ENCODE measurements around the gene SLC39A11. TPM values are rescaled to one million over a fixed set of nuclear protein-coding genes. Genes with fewer than 3 reads are reported as not detected.
"Not testable (repeated sequence)": the region's sequence is repeated elsewhere in the genome, so short reads cannot be mapped to it uniquely, and the experiment has no call there.

SLC39A11 gene
- polyA plus RNA-seq, 1 of the 3 experiments (the other 2 are of a cell fraction) = 23.5 TPM

GRCh38 chr17:73100363-73100762, 7.9 kb upstream of the SLC39A11 start:
- 77% methylated on average over 2 of the region's 2 CpGs for WGBS (ENCODE audit: low lambda C conversion rate)
- H3K27me3 ChIP-seq (ENCODE audit: insufficient read depth) = no peaks in the 10 kb centered on the region
- no peaks in the 10 kb centered on the region for H3K9me3 ChIP-seq
- H3K27ac ChIP-seq (ENCODE audit: low read depth in 2 of 2, low read length in 1 of 2) = no peak overlapping the region
- H3K4me2 ChIP-seq = no peak overlapping the region
- no peak overlapping the region for H3K9ac ChIP-seq
- no peaks in the 10 kb centered on the region for H3K36me3 ChIP-seq (replicated peaks in 1 of 2; ENCODE audit: control insufficient read depth in 1 of 2, insufficient read depth in 2 of 2, low read length in 1 of 2)
- no peak for DNase-seq
- H3K4me1 ChIP-seq (ENCODE audit: control insufficient read depth in 1 of 2, insufficient read depth in 2 of 2, low read depth in 1 of 2, low read length in 1 of 2) = no peaks in the 10 kb centered on the region
- H3K79me2 ChIP-seq (ENCODE audit: insufficient read depth) = no peaks in the 10 kb centered on the region
- H4K20me1 ChIP-seq (ENCODE audit: insufficient read depth) = no peaks in the 10 kb centered on the region
- TF ChIP-seq NFIC (IDR thresholded peaks at IDR 0.05; ENCODE audit: borderline replicate concordance) = no peak
- no peak overlapping the region for H3K4me3 ChIP-seq (ENCODE audit: low read depth in 2 of 2, low read length in 1 of 2)
- ChIA-PET POLR2A (no interaction called here), CTCF (interaction anchor here (1.0 kb wide), 1 partner anchor 18 kb away, joined by 3 read pairs; no protein-coding TSS in a partner anchor)
- H2AFZ ChIP-seq (ENCODE audit: low read depth) = no peak overlapping the region
- H3K9me2 ChIP-seq = no peaks in the 10 kb centered on the region
- H3F3A ChIP-seq (replicated peaks; ENCODE audit: insufficient read depth) = no peaks in the 10 kb centered on the region

DNA sequence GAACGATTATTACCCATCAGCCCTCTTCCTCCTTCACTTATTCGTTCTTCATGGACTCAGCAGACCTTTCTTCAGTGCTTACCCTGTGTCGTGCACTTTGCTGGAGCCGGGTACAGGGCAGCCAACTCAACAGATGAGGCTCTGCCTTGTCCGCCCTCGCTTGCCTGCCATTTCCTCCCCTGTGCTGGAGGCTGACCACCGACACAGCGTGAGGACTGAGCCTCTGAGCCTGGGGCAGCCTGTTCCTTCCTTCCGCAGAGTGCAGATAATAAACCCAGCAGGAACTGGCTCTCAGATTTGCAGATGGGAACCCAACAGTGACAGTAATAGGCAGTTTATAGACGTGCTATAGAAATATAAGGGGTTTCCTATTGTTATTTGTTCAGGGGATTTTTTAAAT, 7.0 kb upstream of the SLC39A11 start:
- Histone ChIP-seq H3K27me3 (ENCODE audit: insufficient read depth) (no peaks in the 10 kb centered on the region), H3K79me2 (ENCODE audit: insufficient read depth) (no peaks in the 10 kb centered on the region), H2AFZ (ENCODE audit: low read depth) (no peak overlapping the region), H3K27ac (ENCODE audit: low read depth in 2 of 2, low read length in 1 of 2) (no peak overlapping the region), H3K36me3 (replicated peaks in 1 of 2; ENCODE audit: control insufficient read depth in 1 of 2, insufficient read depth in 2 of 2, low read length in 1 of 2) (no peaks in the 10 kb centered on the region), H3K9me2 (no peaks in the 10 kb centered on the region), H3K4me2 (no peak overlapping the region), H3K4me1 (ENCODE audit: control insufficient read depth in 1 of 2, insufficient read depth in 2 of 2, low read depth in 1 of 2, low read length in 1 of 2) (no peaks in the 10 kb centered on the region), H3K9ac (no peak overlapping the region), H3F3A (replicated peaks; ENCODE audit: insufficient read depth) (no peaks in the 10 kb centered on the region), H3K9me3 (no peaks in the 10 kb centered on the region), H3K4me3 (ENCODE audit: low read depth in 2 of 2, low read length in 1 of 2) (no peak overlapping the region), H4K20me1 (ENCODE audit: insufficient read depth) (no peaks in the 10 kb centered on the region)
- TF ChIP-seq FOXJ3 (CRISPR knock-in tag; IDR thresholded peaks at IDR 0.05) = no peak
- TF ChIP-seq, protein P1, sequence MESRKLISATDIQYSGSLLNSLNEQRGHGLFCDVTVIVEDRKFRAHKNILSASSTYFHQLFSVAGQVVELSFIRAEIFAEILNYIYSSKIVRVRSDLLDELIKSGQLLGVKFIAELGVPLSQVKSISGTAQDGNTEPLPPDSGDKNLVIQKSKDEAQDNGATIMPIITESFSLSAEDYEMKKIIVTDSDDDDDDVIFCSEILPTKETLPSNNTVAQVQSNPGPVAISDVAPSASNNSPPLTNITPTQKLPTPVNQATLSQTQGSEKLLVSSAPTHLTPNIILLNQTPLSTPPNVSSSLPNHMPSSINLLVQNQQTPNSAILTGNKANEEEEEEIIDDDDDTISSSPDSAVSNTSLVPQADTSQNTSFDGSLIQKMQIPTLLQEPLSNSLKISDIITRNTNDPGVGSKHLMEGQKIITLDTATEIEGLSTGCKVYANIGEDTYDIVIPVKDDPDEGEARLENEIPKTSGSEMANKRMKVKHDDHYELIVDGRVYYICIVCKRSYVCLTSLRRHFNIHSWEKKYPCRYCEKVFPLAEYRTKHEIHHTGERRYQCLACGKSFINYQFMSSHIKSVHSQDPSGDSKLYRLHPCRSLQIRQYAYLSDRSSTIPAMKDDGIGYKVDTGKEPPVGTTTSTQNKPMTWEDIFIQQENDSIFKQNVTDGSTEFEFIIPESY (IDR thresholded peaks at IDR 0.05; ENCODE audit: borderline replicate concordance, low read depth) = no peak
- TF ChIP-seq RXRA (IDR thresholded peaks at IDR 0.05; ENCODE audit: borderline replicate concordance, low read depth) = no peak
- TF ChIP-seq, protein P2, sequence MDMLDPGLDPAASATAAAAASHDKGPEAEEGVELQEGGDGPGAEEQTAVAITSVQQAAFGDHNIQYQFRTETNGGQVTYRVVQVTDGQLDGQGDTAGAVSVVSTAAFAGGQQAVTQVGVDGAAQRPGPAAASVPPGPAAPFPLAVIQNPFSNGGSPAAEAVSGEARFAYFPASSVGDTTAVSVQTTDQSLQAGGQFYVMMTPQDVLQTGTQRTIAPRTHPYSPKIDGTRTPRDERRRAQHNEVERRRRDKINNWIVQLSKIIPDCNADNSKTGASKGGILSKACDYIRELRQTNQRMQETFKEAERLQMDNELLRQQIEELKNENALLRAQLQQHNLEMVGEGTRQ (IDR thresholded peaks at IDR 0.05; ENCODE audit: borderline replicate concordance, low read depth, low read length) = no peak
- TF ChIP-seq GABPA (IDR thresholded peaks at IDR 0.05; ENCODE audit: low read depth) = no peak
- CTCF ChIA-PET = no interaction called here
- POLR2A ChIA-PET = no interaction called here
- WGBS (ENCODE audit: low lambda C conversion rate) = 72% methylated on average over 10 of the region's 10 CpGs
- no peak for DNase-seq

- ChIA-PET CTCF (no interaction called here), POLR2A (no interaction called here)
- Histone ChIP-seq H3K9me2 (no peaks in the 10 kb centered on the region), H3K9ac (no peak overlapping the region), H4K20me1 (ENCODE audit: insufficient read depth) (no peaks in the 10 kb centered on the region), H3K79me2 (ENCODE audit: insufficient read depth) (no peaks in the 10 kb centered on the region), H2AFZ (ENCODE audit: low read depth) (no peak overlapping the region), H3K9me3 (no peaks in the 10 kb centered on the region), H3K4me1 (ENCODE audit: control insufficient read depth in 1 of 2, insufficient read depth in 2 of 2, low read depth in 1 of 2, low read length in 1 of 2) (no peaks in the 10 kb centered on the region), H3K36me3 (replicated peaks in 1 of 2; ENCODE audit: control insufficient read depth in 1 of 2, insufficient read depth in 2 of 2, low read length in 1 of 2) (no peaks in the 10 kb centered on the region), H3F3A (replicated peaks; ENCODE audit: insufficient read depth) (no peaks in the 10 kb centered on the region), H3K27ac (ENCODE audit: low read depth in 2 of 2, low read length in 1 of 2) (no peak overlapping the region), H3K27me3 (ENCODE audit: insufficient read depth) (no peaks in the 10 kb centered on the region), H3K4me3 (ENCODE audit: low read depth in 2 of 2, low read length in 1 of 2) (no peak overlapping the region), H3K4me2 (no peak overlapping the region)
- 75% methylated on average over 5 of the region's 5 CpGs for WGBS (ENCODE audit: low lambda C conversion rate)
- TF ChIP-seq GABPA (IDR thresholded peaks at IDR 0.05; ENCODE audit: low read depth) = no peak
- TF ChIP-seq, protein P3, sequence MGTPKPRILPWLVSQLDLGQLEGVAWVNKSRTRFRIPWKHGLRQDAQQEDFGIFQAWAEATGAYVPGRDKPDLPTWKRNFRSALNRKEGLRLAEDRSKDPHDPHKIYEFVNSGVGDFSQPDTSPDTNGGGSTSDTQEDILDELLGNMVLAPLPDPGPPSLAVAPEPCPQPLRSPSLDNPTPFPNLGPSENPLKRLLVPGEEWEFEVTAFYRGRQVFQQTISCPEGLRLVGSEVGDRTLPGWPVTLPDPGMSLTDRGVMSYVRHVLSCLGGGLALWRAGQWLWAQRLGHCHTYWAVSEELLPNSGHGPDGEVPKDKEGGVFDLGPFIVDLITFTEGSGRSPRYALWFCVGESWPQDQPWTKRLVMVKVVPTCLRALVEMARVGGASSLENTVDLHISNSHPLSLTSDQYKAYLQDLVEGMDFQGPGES (IDR thresholded peaks at IDR 0.05; ENCODE audit: low read depth, low read length) = no peak
- DNase-seq = no peak
Observed at GRCh38 chr17:73098919-73099318, 6.4 kb upstream of the SLC39A11 start.

DNA sequence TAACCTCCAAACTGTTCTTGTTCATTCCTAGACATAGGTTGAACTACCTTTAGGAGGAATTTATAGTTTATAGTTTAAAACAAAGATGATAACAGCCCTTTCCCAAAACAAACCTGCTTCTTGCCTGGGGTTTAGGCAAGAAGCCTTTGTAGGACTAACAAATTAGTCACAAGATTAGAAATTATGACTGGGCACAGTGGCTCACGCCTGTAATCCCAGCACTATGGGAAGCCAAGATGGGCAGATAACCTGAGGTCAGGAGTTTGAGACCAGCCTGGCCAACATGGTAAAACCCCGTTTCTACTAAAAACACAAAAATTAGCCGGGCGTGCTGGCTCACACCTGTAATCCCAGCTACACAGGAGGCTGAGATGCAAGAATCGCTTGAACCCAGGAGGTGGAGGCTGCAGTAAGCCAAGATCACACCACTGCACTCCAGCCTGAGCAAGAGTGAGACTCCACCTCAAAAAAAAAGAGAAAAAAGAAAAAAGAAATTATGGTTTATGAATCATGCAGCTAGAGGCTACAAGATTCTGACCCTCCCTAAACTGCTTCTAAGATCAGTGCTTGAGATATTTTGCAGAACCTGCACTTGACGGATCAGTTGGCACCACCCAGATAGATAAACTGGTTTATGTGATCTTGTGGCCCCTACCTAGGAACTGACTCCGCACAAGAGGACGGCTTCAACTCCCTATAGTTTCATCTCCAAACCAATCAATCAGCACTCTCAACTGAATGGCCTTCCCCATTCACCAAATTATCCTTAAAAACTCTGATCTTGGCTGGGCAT, 5.7 kb upstream of the SLC39A11 start:
- H3K4me1 ChIP-seq (ENCODE audit: control insufficient read depth in 1 of 2, insufficient read depth in 2 of 2, low read depth in 1 of 2, low read length in 1 of 2); H3K9me2 ChIP-seq; POLR2A ChIA-PET; H3K79me2 ChIP-seq (ENCODE audit: insufficient read depth); CTCF ChIA-PET; H3K36me3 ChIP-seq (replicated peaks in 1 of 2; ENCODE audit: control insufficient read depth in 1 of 2, insufficient read depth in 2 of 2, low read length in 1 of 2); H3K4me3 ChIP-seq (ENCODE audit: low read depth in 2 of 2, low read length in 1 of 2); H2AFZ ChIP-seq (ENCODE audit: low read depth); H3F3A ChIP-seq (replicated peaks; ENCODE audit: insufficient read depth); H3K27me3 ChIP-seq (ENCODE audit: insufficient read depth); H3K27ac ChIP-seq (ENCODE audit: low read depth in 2 of 2, low read length in 1 of 2); H3K9ac ChIP-seq; DNase-seq; H3K4me2 ChIP-seq; H4K20me1 ChIP-seq (ENCODE audit: insufficient read depth); H3K9me3 ChIP-seq: not testable (repeated sequence)
- 84% methylated on average over 8 of the region's 8 CpGs for WGBS (ENCODE audit: low lambda C conversion rate)
